GM19193 (cell line): Measurements from ENCODE around the gene HPSE2.

Experiments used
- POLR2A ChIP-seq: IDR thresholded peaks from 4 replicates; pipeline ENCODE4 v1.6.1; 2011; ENCODE audit not compliant: insufficient read depth, insufficient read length; ENCODE audit errors: extremely low read depth

The HPSE2 gene

DNA sequence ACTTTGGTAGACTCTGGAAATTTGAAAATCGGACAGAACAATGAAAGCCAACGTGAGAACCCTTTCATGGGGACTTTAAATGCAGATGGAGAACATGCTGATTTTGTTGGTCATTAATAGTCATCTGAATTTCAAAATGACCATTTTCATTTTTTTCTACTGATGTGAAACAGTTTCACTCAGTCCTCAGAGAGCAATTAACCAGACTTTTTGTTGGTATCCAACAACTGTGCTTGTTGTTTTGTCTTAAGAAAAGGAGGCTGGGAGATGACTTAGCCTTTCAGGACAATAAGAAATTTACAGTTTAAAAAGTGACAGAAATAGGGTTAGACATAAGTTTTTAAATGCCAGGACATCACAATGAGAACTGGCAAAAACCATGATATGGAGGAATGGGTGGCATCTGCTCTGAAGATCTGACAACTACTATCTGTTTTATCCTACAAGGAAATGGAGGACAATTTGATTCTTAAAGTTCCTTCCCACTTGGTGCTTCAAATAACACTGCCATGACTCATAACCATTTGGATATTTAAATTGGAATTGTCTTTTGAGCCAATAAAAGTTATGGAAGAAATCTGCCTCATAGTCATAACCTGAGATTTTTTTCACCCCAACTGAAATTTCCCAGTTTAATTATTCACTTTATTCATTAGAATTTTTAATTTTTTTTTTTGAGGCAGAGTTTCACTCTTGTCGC, 701.8 kb downstream of the HPSE2 start:
- no peak for TF ChIP-seq POLR2A

- TF ChIP-seq POLR2A, result no peak
Measured at GRCh38 chr10:98533241-98533640, 702.4 kb downstream of the HPSE2 start.

DNA sequence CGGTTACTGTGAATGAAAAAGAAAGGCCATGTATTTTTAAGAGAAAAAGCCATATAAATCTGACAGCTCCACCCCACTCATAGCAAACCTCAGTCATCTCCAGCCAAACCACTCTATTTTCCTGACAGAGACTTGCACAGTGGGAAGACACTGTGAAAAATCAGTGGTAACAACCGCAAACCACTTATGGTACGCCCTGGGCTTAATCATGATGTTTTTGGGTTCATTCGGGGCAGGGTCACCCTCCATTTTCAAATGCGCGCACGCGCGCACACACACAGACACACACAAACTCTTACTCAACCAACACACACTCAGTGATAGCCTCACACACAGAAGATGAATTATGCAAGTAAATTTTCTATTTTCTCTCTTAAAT, 706.9 kb downstream of the HPSE2 start:
- no peak for TF ChIP-seq POLR2A

DNA sequence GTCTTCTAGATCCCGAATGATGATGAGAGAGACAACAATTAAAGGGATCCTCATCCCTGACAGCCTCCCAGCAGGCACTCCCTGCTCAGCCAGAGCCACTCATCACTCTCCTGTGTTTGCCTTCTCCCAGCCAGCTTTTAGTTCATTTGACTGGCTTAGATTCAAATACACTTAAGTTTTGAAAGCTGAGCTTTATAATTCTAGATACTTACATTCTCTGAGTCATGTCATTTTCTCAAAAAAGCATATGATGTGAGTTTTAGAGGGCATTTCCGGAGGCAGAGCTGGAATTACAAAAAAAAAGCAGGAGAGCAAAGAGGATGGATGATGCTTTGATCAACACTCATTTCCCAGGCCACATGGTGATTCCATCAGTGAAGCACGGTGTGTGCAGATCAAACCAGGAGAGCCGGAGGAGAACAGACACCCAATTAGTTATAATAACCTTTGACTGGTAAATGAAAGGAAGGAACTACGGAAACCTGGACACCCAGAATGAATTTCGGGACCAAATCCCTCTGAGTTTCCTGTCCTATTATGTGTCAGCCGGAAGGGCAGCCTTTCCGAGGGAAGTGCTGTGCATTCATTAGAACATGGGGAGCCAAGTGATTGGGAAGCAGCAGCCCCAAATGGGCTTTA, 707.4 kb downstream of the HPSE2 start:
- TF ChIP-seq POLR2A, result no peak

GRCh38 chr10:98525969-98526368, 709.7 kb downstream of the HPSE2 start:
- TF ChIP-seq POLR2A, result no peak

GRCh38 chr10:98524124-98524523, 711.5 kb downstream of the HPSE2 start:
- no peak for TF ChIP-seq POLR2A

- TF ChIP-seq POLR2A, result no peak
Measured at GRCh38 chr10:98519841-98520240, 715.8 kb downstream of the HPSE2 start.

DNA sequence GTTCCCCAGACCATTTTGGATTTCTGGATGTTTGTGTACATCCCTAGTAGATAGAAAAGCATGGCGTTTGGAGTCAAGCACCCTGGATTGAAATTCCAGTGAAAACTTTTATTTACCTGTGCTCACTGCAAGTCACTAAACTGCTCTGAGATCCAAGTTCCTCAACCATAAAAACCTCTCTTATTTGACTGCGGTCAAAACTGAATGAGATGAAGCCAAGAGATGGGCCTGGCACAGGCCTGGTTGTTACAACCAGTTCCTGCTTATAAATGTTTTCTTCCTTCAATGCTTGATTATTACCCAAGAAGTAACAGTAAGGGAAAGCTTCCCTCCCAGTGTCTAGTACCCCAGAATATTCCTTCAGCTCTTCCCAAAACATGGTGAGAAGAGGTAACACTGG, 718.0 kb downstream of the HPSE2 start:
- TF ChIP-seq POLR2A, result no peak

GRCh38 chr10:98516352-98516751, 719.3 kb downstream of the HPSE2 start:
- TF ChIP-seq POLR2A, result no peak

DNA sequence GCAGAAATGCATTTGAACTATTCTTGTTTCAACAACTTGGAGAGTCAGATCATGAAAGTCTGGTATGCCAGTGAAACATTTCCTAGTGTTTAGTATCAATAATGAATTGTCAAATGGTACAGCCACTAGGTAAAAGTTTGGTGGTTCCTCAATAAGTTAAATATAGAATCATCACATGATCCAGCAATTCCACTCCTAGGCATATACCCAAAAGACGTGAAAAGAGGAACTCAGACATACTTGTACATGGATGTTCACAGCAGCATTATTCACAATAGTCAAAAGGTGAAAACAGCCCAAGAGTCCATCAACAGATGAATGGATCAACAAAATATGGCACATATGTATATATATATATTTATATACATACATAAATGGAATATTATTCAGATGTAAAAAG, 721.9 kb downstream of the HPSE2 start:
- TF ChIP-seq POLR2A, result no peak

- no peak for TF ChIP-seq POLR2A
Measured at GRCh38 chr10:98511876-98512275, 723.8 kb downstream of the HPSE2 start.

GRCh38 chr10:98510412-98510995, 725.1 kb downstream of the HPSE2 start:
- no peak for TF ChIP-seq POLR2A

- TF ChIP-seq POLR2A, result no peak
Measured at GRCh38 chr10:98509745-98510144, 725.9 kb downstream of the HPSE2 start.

- TF ChIP-seq POLR2A, result no peak
Measured at GRCh38 chr10:98492763-98493162, 742.9 kb downstream of the HPSE2 start.

DNA sequence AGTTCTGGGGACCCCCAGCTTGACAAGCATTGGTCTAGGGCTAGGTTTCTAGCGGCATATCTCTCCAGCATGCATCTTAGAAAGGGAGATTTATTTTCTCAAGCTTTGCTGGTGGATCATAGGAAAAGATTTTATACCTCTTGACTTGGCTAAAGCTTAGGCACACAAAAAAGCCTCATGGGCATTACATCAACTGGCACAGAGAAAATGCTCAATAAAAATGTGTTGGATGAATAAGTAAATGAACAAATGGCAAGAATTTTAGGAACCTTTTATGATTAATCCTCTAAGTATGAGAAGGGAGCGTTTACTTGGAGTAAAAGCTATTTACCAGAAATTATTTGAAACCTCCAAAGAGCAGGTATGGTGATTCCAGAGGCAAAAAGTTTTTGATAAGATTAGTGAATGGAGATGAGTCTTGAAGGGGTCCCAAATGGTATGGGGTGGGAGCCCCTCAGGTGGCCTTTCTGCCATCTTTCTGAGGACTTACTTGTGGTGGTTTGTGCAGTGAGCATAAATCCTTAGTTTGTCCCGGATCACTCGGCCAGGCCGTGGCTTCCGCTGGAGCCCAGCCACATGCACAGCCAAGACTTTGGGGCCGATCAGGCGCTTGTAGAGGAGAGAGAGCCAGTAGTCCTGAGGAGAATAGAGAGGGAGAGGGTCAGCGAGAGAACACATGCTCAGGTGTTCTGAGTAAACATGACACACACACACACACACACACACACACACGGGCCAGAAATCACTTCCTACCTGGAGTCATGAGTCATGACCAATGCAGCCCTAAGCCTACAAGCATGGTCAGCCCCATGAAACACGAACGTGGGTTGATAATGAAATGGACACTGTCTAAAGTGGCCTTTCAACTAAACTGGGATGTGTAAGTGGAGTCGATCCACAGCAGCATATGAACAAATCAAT, 745.8 kb downstream of the HPSE2 start:
- no peak for TF ChIP-seq POLR2A
